GM18870 (cell line): Measurements from ENCODE around the gene TMEM132D.

ENCODE experiments used
- ATAC-seq: cut with Tn5 transposase; IDR thresholded peaks from one replicate; pipeline ENCODE4 v1.9.1; 2021; ENCODE audit warnings: moderate library complexity; ENCODE audit not compliant: unreplicated experiment

The TMEM132D gene

DNA sequence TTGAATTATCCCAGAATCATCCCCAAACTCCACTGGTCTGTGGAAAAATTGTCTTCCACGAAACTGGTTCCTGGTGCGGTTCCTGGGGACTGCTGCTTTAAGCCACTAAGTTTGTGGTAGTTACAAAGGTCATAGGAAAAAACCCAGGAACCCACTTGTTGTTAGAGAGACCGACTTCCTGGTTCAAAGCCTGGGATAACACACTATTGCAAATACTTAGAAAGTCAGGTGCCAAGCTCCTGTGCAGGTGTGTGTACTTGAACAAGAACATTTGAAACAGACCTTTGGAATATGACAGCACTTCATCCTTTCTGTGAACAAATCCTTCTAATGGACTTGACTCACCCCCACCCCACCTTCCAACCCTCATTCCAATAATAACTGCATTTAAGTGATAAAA, 530.9 kb downstream of the TMEM132D start:
- no peak for ATAC-seq

DNA sequence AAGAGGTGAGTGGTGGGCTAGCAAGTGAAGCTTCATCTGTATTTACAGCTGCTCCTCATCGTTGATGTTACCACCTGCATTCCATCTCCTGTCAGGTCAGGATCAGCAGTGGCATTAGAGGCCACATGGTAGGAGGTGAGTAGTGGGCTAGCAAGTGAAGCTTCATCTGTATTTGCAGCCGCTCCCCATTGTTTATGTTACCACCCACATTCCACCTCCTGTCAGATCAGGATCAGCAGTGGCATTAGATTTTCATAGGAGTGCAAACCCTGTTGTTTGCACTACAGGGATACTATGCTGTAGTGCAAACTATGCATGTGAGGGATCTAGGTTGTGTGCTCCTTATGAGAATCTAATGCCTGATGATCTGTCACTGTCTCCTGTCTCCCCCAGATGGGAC, 531.5 kb downstream of the TMEM132D start:
- ATAC-seq = no peak

DNA sequence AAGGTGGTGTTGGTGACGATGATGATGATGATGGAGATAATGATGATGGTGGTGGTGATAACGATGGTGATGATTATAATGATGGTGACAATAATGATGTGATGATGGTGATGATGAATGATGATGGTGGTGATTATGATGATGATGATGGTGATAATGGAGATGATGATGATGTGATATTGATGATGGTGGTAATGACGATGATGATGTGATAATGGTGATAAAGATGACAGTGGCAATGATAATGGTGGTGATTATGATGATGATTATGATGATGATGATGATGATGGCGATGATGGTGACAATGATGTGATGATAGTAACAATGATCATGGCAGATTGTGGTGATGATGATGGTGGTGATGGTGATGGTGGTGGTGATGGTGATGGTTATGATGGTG, 532.6 kb downstream of the TMEM132D start:
- no peak for ATAC-seq

DNA sequence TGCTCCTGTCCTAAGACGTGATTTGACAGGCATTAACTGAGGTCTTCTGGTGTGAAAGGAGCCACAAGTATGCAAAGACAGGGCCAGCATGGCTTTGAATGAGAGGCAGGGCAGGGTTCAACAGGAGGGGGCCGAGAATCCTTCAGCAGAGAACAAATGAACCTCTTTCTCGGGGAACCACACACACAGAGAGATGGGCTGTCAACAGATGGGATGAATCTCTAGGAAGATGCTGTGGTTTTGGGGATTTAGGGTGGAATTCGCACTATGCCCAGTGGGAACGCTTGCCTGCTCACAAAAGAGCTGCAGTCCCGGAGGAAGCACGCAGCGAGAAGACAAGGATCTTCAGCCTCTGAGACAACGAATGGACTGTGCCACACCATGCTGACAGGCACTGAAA, 537.2 kb downstream of the TMEM132D start:
- no peak for ATAC-seq

DNA sequence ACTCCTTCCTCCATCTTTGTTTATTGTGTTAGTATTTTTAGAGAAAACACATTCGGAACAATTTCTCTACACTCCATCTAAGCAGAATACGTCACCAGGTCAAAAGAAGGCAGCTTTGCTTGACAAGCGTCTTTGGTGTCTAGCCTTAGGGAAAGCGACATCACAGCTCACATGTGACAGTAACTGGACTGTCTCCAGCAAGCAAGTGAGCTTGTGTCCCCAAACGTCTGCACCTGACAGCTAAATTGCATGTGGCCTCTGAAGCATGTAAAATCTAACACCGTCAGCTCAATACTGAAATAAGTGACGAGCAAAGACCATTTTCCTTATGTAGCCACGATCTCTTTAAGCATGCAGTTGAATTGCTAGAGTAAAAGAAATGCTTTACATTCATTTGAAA, 540.8 kb downstream of the TMEM132D start:
- ATAC-seq = no peak

DNA sequence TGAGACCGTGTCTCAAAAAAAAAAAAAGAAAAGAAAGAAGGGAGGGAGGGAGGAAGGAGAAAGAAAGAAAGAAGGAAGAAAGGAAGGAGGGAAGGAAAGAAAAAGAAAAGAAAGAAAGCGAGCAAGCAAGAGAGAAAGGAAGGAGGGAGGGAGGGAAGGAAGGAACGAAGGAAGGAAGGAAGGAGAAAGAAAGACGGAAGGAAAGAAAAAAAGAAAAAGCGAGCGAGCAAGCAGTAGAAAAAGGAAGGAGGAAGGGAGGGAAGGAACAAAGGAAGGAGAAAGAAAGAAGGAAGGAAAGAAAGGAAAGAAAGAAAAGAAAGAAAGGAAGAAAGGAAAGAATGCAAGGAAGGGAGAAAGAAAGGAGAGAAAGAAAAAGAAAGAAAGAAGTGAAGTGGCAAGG, 546.6 kb downstream of the TMEM132D start:
- no peak for ATAC-seq

DNA sequence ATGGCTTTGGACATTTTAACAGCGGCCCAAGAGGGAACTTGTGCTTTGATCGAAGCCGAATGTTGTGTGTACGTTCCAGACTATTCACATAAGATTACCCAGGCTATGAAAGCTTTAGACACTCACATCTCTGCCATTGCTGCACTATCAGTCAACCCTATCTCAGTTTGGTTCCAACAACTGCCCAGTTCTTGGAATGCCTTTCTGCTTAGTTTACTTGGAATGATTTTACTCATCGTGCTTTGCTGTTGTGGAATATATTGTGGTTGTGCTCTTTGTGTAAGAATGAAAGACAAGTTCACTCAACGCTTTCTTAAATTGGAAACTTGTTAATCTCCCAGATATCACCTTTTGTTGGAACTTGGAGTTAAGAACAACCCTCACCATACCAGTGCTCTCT, 552.3 kb downstream of the TMEM132D start:
- ATAC-seq = no peak

DNA sequence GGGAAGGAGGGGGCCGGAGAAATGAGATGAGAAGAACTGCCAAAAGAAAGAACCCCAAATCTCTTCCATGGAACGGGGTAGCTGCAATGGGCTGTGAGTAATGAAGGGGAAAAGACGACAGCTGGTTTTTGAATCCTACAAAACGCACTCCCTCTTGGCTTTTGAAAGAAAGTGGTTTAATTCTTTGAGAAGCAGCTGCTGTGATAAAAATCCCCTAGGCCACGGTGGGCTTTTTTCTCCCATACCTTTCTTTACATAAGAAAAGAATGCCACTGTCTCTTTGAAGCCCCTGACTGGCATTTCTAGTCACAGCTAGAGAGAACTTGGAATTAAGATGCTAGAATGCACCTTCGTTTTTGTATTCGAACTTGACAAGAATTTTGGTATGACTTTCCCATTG, 564.5 kb downstream of the TMEM132D start:
- ATAC-seq = no peak

DNA sequence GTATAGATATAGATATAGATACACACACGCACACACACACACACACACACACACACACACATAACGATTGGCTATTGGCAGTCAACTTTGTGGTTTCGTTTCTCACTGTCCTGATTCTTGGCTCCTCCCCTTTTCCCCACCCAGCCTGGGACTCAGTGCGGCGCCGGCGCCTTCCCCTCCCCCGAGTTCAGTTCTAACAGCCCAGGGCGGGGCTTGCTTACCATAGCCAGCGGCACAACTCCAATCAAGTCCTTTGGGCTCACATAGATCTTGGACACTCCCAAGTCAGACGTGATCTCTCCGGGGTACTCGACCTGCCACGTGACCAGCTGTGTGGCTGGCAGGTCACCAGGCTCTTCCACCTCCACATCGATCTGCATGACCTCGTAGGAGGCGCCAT, 566.4 kb downstream of the TMEM132D start:
- no peak for ATAC-seq

DNA sequence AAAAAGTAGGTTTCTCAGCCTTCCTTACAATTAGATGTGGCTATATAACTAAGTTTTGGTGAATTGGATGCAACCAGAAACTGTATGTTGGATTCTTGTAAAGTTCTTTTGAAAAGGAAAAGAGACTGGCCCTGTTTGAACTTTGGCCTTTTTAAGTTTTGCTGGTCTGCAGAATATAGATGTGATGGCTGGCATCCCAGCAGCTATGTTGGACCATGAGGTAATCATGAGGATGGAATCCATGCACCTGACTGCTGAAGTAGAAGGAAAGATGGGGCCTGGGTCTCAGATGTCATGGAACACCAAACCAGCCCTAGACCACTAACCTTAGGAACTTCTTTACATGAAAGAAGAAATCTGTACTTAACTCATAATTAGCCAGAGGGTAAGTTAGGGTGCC, 568.1 kb downstream of the TMEM132D start:
- ATAC-seq = no peak

DNA sequence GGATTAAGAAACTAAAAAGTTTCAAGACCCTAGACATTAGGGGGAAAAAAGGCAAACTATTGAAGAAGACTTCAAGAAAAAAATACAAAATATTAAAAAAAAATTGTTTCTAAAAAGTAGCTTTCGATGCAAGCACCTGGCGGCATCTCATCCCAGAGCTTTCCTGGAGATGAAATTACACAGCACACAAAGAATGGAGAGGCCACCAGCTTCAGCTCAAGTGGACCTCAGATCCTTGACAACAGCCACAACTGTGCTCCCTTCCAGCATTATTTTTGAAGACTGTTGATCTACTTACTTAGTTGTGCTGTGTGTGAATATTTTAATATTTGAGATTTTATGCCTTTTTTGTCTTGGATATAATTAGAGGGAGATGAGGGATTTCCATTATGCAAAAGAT, 571.5 kb downstream of the TMEM132D start:
- no peak for ATAC-seq

DNA sequence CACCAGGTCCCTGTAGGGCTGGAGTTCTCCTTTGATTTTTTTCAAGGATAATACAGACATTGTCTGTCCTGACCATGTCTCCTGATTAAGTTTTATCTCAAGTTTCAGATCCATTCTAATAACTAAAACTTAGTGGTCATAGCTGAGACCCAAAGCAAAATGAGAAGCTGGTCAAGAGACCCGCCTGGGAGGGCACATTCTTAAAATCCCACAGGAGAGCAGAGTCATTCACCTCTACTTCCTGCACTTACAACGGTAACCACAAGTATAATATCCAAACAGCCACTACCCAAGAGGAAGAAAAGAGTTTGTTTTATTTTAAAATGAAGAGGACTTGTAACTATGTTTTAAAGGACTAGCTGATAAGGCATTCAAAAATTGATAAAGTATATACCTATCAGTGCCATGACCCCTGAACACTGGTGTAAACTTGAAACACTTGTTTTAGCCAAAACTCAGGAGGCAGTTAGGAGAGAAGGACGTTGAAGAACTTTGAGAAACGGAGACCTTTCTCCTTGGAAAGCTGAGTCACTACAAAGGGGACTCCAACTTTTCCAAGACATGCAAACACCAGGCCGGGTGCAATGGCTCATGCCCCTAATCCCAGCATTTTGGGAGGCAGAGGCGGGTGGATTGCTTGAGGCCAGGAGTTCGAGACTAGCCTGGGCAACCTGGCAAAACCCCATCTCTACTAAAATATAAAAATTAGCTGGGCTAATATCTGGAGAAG, 572.3 kb downstream of the TMEM132D start:
- ATAC-seq = no peak

DNA sequence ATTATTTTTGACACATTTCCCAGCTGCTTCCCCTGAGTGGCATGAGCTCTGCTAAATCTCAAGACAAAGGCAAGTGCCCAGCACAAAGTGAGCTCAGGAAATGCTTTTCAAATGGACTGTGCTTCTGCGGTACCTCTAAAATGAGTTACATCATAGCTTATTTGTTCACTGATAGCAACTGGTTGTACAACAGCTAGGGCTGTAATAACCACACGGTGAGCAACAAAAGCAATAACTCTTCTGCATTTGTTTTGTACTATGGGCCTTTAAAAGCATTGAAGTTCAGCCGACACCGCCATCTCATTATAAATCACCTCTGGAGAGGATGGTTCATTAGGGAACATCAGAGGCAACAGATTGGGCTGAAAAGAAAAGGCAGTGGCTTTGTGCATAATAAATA, 575.6 kb downstream of the TMEM132D start:
- ATAC-seq = no peak

DNA sequence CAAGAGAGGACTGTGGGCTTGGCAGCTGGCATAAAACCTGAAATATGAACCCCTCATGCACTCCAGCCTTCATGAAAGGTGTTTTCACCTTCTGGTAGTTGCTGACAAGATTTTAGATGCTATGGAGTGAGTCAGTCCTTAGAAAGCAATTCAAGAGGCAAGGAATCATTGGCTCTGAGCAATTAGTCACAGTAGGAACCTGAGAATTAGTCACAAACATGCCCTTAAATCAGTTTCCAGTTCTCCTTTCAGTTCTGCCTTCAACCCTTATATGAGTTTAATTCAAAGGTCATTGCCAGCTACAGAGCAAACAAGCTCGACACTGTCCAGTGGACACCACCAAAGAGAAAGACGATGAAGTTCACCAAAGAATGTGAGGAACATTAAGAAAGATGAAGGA, 578.3 kb downstream of the TMEM132D start:
- ATAC-seq = no peak

DNA sequence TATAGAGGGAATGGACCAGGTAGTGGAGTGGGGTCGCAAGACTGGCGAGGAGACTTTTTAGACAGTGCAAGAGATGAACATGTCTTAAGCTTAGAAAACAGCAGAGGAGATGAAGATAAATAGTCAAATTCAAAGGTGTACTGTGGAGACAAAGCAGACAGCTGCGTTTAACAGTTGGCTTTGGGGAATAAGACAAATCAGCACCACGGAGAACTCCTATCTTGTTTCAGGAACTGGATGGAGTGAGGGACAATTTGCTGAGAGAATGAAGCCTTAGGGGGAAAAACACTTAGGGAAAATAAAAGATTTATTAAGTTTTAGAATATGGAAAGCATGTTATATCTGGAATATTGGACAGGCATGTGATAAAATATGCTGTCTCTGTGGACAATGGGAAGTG, 591.8 kb downstream of the TMEM132D start:
- no peak for ATAC-seq

DNA sequence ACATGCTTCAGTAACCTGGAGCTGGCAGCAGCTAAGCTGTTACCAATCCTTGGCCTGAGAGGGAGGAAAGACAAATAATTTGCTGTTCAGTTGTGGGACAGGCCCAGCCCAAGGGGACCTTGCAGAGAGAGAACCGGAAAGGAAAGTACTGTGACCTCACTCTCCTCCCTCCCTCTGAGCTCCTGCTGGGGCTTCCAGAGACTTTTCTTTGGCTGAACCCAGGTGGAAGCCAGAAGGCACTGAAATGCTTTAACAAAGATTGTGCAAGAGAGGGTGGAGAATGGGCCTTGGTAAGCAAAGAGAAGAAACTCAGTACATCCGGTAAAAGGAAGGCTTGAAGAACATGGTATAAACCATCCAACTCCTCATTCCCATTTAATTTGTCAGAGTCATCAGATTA, 593.5 kb downstream of the TMEM132D start:
- ATAC-seq = no peak

DNA sequence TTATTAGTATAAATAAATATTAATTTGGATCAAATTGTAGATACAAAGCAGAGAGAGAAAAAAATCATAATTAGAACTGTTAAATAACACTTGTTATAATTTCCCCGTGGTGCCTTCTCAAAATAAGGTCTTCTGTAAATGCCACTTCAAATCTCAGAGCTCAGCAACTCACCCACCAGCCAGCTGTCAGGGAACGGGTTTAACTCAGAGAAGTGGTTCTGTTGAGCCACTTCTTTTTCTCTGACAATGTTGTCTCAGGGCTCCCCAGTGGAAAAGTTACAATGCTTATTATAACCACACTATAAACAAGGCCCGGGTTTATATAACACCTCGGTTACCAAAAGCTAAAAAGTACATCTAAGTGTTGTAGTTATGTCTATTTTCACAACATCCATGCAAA, 598.0 kb downstream of the TMEM132D start:
- ATAC-seq = no peak

DNA sequence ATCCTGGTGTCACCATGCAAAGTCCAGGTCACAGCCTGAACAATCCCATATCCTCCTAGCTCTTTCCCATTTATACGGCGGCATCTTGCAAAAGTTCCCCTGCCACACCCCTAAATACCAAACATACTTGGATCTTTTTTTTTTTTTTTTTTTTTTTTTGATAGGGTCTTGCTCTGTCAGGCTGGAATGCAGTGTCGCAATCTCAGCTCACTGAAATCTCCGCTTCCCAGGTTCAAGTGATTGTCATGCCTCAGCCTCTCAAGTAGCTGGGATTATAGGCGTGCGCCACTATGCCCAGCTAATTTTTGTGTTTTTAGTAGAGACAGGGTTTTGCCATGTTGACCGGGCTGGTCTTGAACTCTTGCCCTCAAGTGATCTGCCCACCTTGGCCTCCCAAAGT, 599.3 kb downstream of the TMEM132D start:
- no peak for ATAC-seq

DNA sequence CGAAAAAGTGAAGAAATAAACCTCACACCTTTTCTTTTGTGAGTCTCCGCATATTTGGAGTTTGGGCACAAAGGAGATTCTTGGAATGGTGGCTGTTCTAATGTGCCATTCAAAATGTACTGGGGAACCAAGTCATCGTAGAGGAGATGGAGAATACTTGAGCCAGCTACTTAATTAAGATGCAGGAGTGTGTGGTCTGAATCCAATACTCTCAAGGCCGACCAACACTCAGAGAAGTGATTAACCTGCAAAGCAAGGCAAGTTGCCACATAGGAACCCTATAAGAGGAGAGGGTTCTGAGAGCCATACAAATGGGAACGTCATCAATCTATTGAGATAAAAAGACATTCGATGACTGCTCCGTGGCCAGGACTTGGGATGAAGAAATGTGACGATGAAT, 603.8 kb downstream of the TMEM132D start:
- no peak for ATAC-seq

DNA sequence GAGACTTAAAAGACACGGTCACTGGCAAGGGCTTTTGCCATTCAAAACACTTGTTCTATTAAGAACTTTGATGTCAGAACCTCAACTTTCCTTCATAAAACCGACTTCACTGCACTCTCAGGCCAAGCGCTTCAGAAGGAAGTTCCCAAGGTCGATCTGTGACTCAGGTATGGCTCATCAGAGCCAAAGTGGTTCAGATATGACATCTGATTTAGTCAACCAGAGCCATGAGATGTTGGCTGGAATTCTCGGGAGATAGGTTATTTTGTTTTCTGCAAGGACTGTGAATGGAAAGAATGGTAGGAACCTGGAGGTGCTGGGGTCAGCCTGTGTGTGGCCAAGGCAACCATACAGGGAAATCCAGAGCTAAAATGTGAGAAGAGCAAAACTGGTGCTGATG, 604.9 kb downstream of the TMEM132D start:
- no peak for ATAC-seq

DNA sequence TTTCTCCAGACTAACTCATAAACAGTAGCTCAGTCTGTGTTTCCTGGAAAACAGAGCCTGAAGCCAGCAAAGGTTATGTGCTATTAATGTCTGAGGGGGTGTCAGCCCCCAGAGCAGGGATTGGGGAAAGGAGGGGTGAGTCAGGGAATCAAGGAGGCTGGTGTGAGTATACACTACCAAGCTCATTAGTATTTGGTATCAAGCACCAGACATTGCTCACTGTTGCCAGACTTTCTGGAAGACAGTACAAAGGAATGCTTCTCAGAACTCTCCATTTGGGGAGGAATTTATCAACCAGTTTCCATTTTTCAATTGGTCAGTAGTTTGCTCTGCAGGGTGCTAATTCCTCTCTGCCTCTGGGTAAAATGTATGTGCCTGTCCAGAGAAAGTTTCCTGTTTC, 607.2 kb downstream of the TMEM132D start:
- no peak for ATAC-seq

DNA sequence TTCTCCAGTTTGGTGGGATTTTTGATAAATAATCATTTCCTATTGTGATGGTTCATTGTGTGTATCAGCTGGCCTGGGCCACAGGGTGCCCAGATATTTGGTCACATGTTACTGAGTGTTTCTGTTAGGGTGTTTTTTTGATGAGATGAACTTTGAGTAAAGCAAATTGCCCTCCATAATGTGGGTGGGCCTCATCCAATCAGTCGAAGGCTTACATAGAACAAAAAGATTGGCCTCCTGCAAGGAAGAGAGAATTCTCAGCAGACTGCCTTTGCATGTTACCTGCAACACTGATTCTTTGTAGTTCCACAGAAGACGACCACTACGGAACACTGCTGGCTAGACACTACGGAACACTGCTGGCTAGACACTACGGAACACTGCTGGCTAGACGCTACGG, 609.0 kb downstream of the TMEM132D start:
- no peak for ATAC-seq

DNA sequence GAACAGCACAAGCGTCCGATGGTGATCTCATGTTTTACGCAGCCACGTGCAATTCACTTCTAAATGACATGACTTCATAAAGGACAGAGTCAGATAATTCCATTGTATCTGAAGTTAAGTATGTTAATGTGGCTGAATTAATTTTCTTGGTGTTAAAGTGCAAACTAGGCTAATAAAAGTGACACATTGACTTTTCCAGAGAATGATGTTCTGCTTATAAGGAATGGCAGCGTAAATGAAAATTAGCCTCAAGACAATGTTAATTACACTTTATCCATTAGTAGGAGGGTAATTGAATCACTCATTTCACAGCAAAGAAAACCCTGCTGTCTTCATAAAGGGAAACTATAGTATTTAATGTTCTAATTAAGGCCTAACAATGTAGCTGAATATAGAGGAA, 624.1 kb downstream of the TMEM132D start:
- no peak for ATAC-seq
